ENCODE measurements around the gene UBR2.
"Not testable (repeated sequence)": the region's sequence is repeated elsewhere in the genome, so short reads cannot be mapped to it uniquely, and the experiment has no call there.

Gene UBR2

DNA sequence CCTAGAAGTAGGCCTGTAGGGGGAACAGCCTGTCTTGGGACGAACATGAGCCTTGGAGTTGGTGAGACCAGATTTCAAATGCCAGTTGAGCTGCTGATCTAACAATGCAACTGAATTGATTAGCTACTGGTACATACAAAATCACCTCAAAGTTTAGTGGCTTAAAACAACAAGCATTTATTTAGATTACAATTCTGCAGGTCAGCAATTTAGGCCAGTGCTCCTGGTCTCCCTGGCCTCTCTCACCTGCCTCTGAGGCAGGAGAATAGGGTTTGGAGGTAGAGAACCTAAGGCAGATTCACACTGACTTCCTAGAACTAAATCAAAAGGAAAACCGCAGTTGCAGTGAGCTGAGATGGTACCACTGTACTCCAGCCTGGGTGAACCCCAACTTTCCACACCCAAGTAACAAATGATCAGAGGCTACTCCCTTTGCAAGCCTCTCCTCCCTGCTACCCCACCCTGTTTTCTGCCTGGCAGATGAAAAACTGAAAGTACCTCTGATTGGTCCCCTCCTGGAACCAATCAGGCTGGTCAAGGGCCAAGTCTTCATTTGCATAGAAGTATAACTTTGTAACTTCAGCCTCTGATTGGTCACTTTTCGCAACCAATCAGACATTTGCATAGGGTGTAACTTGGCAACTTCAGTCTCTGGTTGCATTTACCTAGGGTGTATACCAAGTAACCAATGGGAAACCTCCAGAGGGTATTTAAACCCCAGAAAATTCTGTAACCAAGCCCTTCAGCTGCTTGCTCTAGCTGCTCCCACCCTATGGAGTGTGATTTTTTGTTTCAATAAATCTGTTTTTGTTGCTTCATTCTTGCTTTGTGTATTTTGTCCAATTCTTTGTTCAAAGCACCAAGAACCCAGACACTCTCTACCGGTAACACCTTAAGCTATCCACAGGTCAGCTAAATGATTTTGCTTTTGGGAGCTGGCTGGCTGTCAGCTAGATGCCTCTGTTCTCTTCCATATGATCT lies 8.1 kb upstream of the UBR2 start:
- DNase-seq: no peak

DNA sequence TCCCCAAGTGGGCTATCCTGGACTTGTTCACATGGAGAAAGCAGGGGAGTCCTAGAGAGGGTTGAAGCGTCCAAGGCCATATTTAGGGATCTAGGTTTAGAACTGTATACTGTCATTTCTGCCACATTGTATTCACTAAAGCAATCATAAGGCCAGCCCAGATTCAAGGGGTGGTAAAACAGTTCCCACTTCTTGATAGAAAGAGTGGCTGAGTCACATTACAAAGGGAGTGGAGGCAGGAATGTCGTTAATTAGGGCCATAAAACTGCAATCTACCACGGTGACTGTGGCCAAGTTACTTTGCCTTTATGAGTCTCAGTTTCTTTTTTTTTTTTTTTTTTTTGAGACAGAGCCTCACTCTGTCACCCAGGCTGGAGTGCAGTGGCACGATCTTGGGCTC lies 7.4 kb upstream of the UBR2 start:
- DNase-seq: no peak

DNA sequence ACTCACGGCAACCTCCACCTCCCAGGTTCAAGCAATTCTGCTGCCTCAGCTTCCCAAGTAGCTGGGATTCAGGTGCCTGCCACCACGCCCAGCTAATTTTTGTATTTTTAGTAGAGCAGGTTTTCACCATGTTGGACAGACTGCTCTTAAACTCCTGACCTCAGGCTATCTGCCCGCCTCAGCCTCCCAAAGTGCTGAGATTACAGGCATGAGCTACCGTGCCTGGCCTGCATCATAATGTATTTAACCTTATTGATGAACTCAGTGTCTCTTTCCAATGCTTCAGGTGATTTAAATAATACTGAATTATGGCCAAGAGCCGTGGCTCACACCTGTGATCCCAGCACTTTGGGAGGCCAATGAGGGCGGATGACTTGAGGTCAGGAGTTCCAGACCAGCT lies 4.6 kb upstream of the UBR2 start:
- not testable (repeated sequence) for DNase-seq

DNA sequence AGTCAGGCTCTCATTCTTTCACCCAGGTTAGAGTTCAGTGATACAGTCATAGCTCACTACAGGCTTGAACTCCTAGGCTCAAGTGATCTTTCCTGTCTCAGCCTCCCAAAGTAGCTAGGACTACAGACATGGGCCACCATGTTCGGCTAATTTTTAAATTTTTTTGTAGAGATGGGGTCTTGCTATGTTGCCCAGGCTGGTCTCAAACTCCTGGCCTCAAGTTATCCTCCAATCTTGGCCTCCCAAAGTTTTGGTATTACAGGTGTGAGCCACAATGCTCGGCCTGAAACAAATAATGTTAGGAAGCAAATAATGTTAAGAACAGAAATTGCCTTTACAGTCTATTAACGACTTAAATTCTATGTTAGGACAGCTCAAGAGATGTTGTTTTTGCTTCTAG lies 1.8 kb upstream of the UBR2 start:
- DNase-seq: no peak

GRCh38 chr6:42562788-42563405 lies 932 bp upstream of the UBR2 start:
- no peak for DNase-seq

GRCh38 chr6:42564506-42564825 lies 637 bp downstream of the UBR2 start:
- no peak for DNase-seq

GRCh38 chr6:42565823-42566613 lies 2.2 kb downstream of the UBR2 start:
- no peak for DNase-seq

DNA sequence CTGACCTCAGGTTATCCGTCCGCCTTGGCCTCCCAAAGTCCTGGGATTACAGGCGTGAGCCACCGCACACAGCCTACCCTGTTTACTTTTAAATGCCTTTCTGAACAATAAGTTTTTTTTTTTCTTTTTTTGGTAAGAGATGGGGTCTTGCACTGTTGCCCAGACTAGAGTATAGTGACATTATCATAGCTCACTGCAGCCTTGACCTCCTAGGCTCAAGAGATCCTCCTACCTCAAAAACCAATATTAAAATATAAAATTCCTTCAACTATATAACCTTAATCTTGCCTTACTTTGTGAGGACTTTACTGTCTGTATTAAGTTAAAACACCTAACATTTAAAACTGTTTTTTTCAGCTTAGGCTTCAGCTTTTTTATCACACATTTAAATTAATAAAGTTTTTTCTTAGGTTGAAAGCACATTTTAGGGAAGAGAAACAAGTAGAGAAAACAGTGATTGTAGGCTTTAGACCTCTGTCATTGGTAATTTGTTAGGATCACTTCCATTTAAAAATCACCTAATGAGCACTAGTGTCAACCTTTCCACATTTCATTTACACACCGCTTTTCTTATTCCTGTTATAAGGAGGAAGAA lies 2.9 kb downstream of the UBR2 start:
- no peak for DNase-seq

DNA sequence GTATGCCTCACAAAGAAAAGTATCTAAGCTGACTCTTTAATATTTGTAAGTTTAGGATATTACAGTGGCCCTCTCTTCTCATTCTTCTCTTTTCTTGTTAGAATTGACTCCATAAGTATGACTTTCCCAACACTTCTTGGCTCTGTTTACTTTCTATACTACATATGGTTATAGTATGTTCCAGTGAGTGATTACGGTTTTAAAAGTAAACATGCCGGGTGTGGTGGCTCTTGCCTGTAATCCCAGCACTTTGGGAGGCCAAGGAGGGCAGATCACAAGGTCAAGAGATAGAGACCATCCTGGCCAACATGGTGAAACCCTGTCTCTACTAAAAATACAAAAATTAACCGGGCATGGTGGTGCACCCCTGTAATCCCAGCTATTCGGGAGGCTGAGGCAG lies 3.4 kb downstream of the UBR2 start:
- not testable (repeated sequence) for DNase-seq

DNA sequence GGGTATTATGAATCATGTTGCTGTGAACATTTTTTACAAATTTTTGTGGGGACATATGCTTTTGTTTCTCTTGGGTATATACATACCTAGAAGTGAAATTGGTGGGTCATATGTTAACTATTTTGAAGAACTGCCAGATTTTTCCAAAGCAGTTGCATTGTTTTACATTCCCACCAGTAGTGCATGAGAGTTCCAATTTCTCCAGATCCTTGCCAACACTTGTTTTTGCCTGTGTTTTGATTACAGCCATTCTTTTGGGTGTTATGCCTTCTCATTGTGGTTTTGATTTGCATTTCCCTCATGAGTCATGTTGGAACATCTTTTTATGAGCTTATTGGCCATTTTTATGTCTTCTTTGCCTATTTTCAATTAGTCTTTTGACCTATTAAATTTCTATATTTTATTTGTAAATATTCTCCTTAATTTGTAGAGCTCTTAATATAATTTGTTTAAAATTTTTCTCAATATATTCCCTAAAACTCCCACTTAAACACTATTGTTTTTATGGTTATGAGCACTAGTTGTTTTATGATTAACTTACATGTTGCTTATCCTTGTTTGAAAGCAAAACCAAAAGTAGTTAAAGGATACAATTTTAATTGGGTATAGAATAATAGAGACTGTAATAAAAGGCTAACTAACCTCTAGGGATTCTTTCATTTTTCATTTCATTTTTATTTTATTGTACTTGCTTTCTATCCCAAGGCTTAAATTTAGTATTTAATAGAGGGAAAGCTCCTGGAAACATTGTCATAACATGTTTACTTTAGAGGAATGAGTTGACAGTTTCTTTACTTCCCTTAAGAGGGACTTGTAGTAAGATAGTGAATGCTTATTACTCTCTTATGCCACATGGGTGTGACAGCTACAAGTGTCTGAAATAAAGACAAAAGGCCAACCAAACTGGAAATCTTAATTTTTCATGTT lies 5.5 kb downstream of the UBR2 start:
- DNase-seq: no peak

- no peak for DNase-seq
Observed at GRCh38 chr6:42571611-42572342, 7.9 kb downstream of the UBR2 start.

- no peak for DNase-seq
Observed at GRCh38 chr6:42572523-42572922, 8.7 kb downstream of the UBR2 start.

DNA sequence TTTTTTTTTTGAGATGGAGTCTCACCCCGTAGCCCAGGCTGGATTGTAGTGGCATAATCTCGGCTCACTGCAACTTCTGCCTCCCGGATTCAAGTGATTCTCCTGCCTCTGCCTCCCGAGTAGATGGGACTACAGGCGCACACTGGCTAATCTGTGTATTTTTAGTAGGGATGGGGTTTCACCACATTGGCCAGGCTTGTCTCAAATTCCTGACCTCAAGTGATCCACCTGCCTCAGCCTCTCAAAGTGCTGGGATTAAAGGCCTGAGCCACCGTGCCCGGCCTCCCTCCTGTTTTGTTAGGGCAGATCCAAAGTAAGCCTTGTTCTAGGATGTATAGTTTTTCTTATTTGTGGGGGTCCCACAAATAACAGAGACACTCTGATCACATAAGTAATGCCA lies 12.7 kb downstream of the UBR2 start:
- not testable (repeated sequence) for DNase-seq

- no peak for DNase-seq
Observed at GRCh38 chr6:42598300-42598699, 34.5 kb downstream of the UBR2 start.

DNA sequence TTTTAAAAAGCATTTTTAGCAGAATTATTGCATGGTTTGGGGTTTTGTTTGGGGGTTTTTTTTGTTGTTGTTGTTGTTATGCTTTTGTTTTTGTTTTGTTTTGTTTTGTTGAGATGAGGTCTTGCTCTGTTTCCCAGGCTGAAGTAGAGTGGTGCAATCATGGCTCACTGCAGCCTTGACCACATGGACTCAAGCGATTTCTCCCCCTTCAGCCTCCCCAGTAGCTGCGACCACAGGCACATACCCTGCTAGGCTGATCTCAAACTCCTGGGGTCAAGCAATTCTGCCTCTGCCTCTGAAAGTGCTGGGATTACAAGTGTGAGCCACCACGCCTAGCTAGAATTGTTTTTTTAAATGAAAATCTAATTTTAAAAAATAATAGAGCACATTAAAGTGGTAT lies 35.7 kb downstream of the UBR2 start:
- no peak for DNase-seq

DNA sequence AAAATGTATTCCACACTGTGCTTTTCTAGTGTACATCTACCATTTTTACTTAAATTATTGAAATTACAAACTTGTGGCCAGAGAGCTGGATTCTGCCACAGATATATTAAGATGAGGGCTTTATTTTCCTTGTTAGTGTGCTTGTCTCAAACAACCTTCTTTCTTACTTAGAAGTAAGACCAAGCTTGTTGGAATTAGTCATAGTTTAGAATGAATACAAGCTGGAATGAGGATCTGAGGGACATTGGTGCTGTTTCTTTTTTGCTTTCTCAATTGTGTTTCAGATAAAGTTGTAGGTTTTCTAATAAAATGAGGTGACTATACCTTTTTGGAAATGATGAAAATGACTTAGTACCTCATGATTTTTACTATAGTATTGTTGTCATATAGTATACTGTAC lies 40.3 kb downstream of the UBR2 start:
- DNase-seq: no peak

DNA sequence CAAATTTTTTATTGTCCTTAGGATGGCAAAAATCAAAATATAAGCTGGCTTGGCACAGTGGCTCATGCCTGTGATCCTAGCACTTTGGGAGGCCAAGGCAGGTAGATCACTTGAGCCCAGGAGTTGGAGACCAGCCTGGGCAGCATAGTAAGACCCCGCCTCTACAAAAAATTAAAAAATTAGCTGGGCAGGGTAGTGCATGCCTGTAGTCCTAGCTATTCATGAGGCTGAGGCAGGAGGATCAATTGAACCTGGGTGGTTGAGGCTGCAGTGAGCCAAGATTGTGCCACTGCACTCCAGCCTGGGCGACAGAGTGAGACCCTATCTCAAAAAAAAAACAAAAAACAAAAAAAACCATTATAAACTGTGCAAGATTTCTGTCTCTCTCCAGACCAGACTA lies 40.9 kb downstream of the UBR2 start:
- DNase-seq: not testable (repeated sequence)

GRCh38 chr6:42610416-42610815 lies 46.6 kb downstream of the UBR2 start:
- DNase-seq: no peak

DNA sequence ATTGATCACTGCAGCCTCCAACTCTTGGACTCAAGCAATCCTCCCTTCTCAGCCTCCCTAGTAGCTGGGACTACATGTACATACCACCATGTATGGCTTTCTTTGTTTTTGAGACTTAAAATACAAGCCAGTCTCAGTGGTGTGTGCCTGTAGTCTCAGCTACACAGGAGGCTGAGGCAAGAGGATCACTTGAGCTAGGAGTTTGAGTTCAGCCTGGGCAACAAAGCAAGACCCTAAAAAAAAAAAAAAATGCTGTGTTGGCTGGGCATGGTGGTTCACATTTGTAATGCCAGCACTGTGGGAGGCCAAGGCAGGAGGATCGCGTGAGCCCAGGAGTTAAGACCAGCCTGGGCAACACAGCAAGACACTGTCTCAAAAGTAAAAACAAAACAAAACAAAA lies 51.7 kb downstream of the UBR2 start:
- DNase-seq: no peak

DNA sequence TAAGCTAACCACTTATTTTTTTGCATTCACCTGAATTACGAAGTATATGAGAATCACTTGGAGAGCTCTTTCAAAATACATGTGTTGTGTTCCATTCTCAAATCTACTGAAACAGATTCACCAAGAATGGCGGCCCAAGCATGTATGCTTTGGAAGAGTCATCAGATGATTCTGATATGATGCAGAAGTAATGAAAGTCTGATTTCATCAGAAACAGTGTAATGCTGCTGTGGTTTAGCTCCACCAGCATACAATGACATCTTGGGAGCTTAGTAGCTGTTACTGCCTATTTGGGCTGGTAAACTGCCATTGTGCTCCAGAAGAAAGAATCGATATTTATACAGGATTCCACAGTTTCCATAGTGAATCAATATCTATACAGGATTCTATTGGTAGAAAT lies 52.9 kb downstream of the UBR2 start:
- no peak for DNase-seq

DNA sequence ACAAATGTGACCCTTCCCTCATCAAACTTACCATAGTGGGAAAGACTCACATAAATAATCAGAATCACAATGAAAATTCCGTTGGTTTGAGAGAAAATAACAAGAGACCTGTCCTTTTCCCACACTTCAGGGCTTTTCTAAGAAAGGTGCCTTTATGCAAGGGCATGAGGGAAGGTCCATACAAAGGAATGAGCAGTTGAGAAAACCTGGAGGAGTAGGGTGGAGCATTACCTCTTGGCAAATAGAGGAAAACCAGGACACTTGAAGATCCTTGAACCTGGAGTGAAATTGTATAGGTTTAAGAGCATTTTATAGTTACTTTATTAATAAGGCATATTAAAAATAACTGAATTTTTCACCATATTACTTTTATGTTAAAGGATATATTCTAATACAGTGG lies 54.3 kb downstream of the UBR2 start:
- no peak for DNase-seq

DNA sequence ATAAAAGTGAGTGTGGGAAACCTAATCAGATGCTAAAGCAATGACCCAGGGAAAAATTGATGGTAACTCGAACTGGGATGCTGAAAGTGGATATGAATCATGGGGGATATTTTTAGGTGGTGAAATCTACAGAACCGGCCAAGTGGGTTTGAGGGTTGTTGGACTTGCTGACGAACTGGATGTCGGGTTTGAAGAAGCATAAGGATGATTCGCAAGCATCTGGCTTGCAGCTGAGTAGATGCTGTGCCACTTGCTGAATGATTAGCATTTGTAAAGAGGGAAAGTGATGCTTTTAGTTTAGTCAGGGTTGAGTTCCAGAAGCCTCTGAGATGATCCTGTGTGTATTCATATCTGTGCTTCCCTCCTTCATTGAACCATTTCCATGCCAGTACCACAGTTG lies 54.9 kb downstream of the UBR2 start:
- DNase-seq: no peak
